H9 (cell line): Measurements from ENCODE around the gene FREM1. TPM values are rescaled to one million over a fixed set of nuclear protein-coding genes. Genes with fewer than 3 reads are reported as not detected.

Experiments used
- DNase-seq: peaks from one replicate; pipeline ENCODE4 v3.0.0-alpha.2; 2017
- H2AFZ ChIP-seq: one replicate; pipeline ENCODE4 v1.6.1; 2013; ENCODE audit warnings: mild to moderate bottlenecking, low read length, control low read depth, moderate library complexity
- H2AK5ac ChIP-seq: 2 replicates; pipeline ENCODE4 v1.6.1; 2013; ENCODE audit warnings: low read length, control low read depth, mixed read lengths; ENCODE audit not compliant: insufficient read length
- H2BK120ac ChIP-seq: one replicate; pipeline ENCODE4 v1.6.1; 2013; ENCODE audit warnings: low read depth, mild to moderate bottlenecking, low read length, control low read depth, inconsistent platforms; ENCODE audit not compliant: poor library complexity, severe bottlenecking
- H2BK12ac ChIP-seq: 2 replicates; pipeline ENCODE4 v1.6.1; 2013; ENCODE audit warnings: low read length, control low read depth, mixed read lengths, low read depth; ENCODE audit not compliant: insufficient read length
- H2BK15ac ChIP-seq: 2 replicates; pipeline ENCODE4 v1.6.1; 2013; ENCODE audit warnings: low read depth, low read length, control low read depth
- H2BK20ac ChIP-seq: one replicate; pipeline ENCODE4 v1.6.1; 2013; ENCODE audit warnings: low read depth, mild to moderate bottlenecking, low read length, control low read depth, inconsistent platforms; ENCODE audit not compliant: poor library complexity, severe bottlenecking
- H2BK5ac ChIP-seq: 2 replicates; pipeline ENCODE4 v1.6.1; 2013; ENCODE audit warnings: low read length, control low read depth, mixed read lengths; ENCODE audit not compliant: insufficient read length
- H3K14ac ChIP-seq: 2 replicates; pipeline ENCODE4 v1.6.1; 2013; ENCODE audit warnings: low read length, control low read depth; ENCODE audit not compliant: insufficient read depth
- H3K18ac ChIP-seq: 2 replicates; pipeline ENCODE4 v1.6.1; 2013; ENCODE audit warnings: low read depth, mild to moderate bottlenecking, mixed read lengths, low read length, control low read depth; ENCODE audit not compliant: insufficient read length
- H3K23ac ChIP-seq: 2 replicates; pipeline ENCODE4 v1.6.1; 2013; ENCODE audit warnings: low read length, control low read depth, mixed read lengths, low read depth; ENCODE audit not compliant: insufficient read length
- H3K23me2 ChIP-seq: 2 replicates; pipeline ENCODE4 v1.6.1; 2013; ENCODE audit warnings: low read depth, mild to moderate bottlenecking, mixed read lengths, low read length, control low read depth; ENCODE audit not compliant: insufficient read length, poor library complexity, severe bottlenecking
- H3K27ac ChIP-seq: 2 replicates; pipeline ENCODE4 v1.5.1; 2013; ENCODE audit warnings: low read length, control low read depth, mixed read lengths, low read depth; ENCODE audit not compliant: insufficient read length
- H3K27me3 ChIP-seq: 2 replicates; pipeline ENCODE4 v1.6.1; 2013; ENCODE audit warnings: low read length, control low read depth, inconsistent platforms; ENCODE audit not compliant: insufficient read depth
- H3K4ac ChIP-seq: 2 replicates; pipeline ENCODE4 v1.6.1; 2013; ENCODE audit warnings: low read depth, mild to moderate bottlenecking, control low read depth, inconsistent platforms, low read length, moderate library complexity
- H3K4me1 ChIP-seq: 2 replicates; pipeline ENCODE4 v1.6.1; 2013; ENCODE audit warnings: low read length, control low read depth, inconsistent platforms; ENCODE audit not compliant: insufficient read depth
- H3K4me2 ChIP-seq: 2 replicates; pipeline ENCODE4 v1.6.1; 2013; ENCODE audit warnings: low read length, control low read depth, mixed read lengths; ENCODE audit not compliant: insufficient read length, insufficient read depth
- H3K56ac ChIP-seq: 2 replicates; pipeline ENCODE4 v1.6.1; 2013; ENCODE audit warnings: low read depth, mild to moderate bottlenecking, mixed read lengths, low read length, control low read depth; ENCODE audit not compliant: insufficient read length
- H3K79me1 ChIP-seq: 2 replicates; pipeline ENCODE4 v1.6.1; 2013; ENCODE audit warnings: low read depth, mild to moderate bottlenecking, moderate library complexity, low read length, control low read depth, inconsistent platforms; ENCODE audit not compliant: insufficient read depth, poor library complexity, severe bottlenecking
- H3K79me2 ChIP-seq: 2 replicates; pipeline ENCODE4 v1.6.1; 2013; ENCODE audit warnings: low read length, control low read depth, inconsistent platforms; ENCODE audit not compliant: insufficient read depth
- H3K9ac ChIP-seq: 2 replicates; pipeline ENCODE4 v1.6.1; 2013; ENCODE audit warnings: low read length, control low read depth, mixed read lengths; ENCODE audit not compliant: insufficient read length; ENCODE audit errors: extremely low read depth
- H3K9me3 ChIP-seq: one replicate; pipeline ENCODE4 v1.6.1; 2013; ENCODE audit warnings: low read depth, low read length, inconsistent platforms; ENCODE audit not compliant: control insufficient read depth
- H3T11ph ChIP-seq: one replicate; pipeline ENCODE4 v1.6.1; 2013; ENCODE audit warnings: mild to moderate bottlenecking, low read length, control low read depth, inconsistent platforms
- H4K20me1 ChIP-seq: one replicate; pipeline ENCODE4 v1.6.1; 2013; ENCODE audit not compliant: control insufficient read depth, insufficient read length, insufficient read depth
- H4K5ac ChIP-seq: 2 replicates; pipeline ENCODE4 v1.6.1; 2013; ENCODE audit warnings: low read depth, mild to moderate bottlenecking, mixed read lengths, low read length, control low read depth; ENCODE audit not compliant: insufficient read length
- H4K8ac ChIP-seq: replicated peaks from 2 replicates; pipeline ENCODE4 v1.6.1; 2013; ENCODE audit warnings: low read length, control low read depth, mixed read lengths, low read depth; ENCODE audit not compliant: insufficient read length
- H4K91ac ChIP-seq: 2 replicates; pipeline ENCODE4 v1.6.1; 2013; ENCODE audit warnings: low read depth, mild to moderate bottlenecking, moderate library complexity, mixed read lengths, low read length, control low read depth; ENCODE audit not compliant: insufficient read length
- H3K27ac Mint-ChIP-seq, 3 experiments: 2 replicates in 2 of 3; 3 replicates in 1 of 3; pipeline ENCODE4 v1.8.0; 2020 to 2021; ENCODE audit warnings: mixed read lengths in 3 of 3, mild to moderate bottlenecking in 1 of 3, moderate library complexity in 1 of 3
- H3K27me3 Mint-ChIP-seq: 2 replicates; pipeline ENCODE4 v1.8.0; 2021; ENCODE audit warnings: low read depth, mild to moderate bottlenecking, moderate library complexity, mixed read lengths
- H3K36me3 Mint-ChIP-seq, 3 experiments: 2 replicates in 2 of 3; 3 replicates in 1 of 3; pipeline ENCODE4 v1.8.0; 2020 to 2021; ENCODE audit warnings: low read depth in 3 of 3, mixed read lengths in 3 of 3; ENCODE audit not compliant: insufficient read depth in 1 of 3
- H3K4me1 Mint-ChIP-seq, 2 experiments: 2 replicates each; pipeline ENCODE4 v1.8.0; 2020; ENCODE audit warnings: mixed read lengths in 2 of 2
- H3K4me3 Mint-ChIP-seq, 2 experiments: 2 replicates in 1 of 2; 3 replicates in 1 of 2; pipeline ENCODE4 v1.8.0; 2020 to 2021; ENCODE audit warnings: mild to moderate bottlenecking in 2 of 2, mixed read lengths in 2 of 2, moderate library complexity in 1 of 2
- H3K9me3 Mint-ChIP-seq, 2 experiments: 2 replicates in 1 of 2; 3 replicates in 1 of 2; pipeline ENCODE4 v1.8.0; 2020; ENCODE audit warnings: mild to moderate bottlenecking in 2 of 2, mixed read lengths in 2 of 2, moderate library complexity in 1 of 2
- CTCF ChIP-seq: fragments of 200-600 bp; sonication (generic); conservative IDR thresholded peaks from 3 replicates; pipeline ENCODE4 v1.8.0; 2021; ENCODE audit warnings: antibody characterized with exemption, mild to moderate bottlenecking
- WGBS: extraction: QIAGEN DNeasy Blood & Tissue Kit; methylation state at CpG from one replicate; pipeline ENCODE4 v1.1.7; 2013; ENCODE audit warnings: missing lambda C conversion rate, low lambda C conversion rate, mixed read lengths; ENCODE audit not compliant: insufficient read length; ENCODE audit errors: extremely low coverage; 5-methylcytosine and 5-hydroxymethylcytosine counted together
- total RNA-seq: library from RNA; stranded (reverse); gene quantifications from 2 replicates; pipeline ENCODE4 v1.2.1, GENCODE V29; 2021

The FREM1 gene
- total RNA-seq, 1 experiment from 2014 or later, result 0.44 TPM

- Histone ChIP-seq H2BK12ac (no peak overlapping the region), H3K23ac (no peak overlapping the region), H2BK20ac (no peak overlapping the region), H3K4me2 (no peak overlapping the region), H2BK15ac (no peak overlapping the region), H3T11ph (no peak overlapping the region), H3K23me2 (no peaks in the 10 kb centered on the region), H3K4ac (no peak overlapping the region), H3K14ac (no peak overlapping the region), H4K20me1 (no peaks in the 10 kb centered on the region), H3K79me2 (no peaks in the 10 kb centered on the region), H2BK5ac (no peak overlapping the region), H3K4me1 (no peaks in the 10 kb centered on the region), H2AK5ac (no peak overlapping the region), H3K27me3 (no peaks in the 10 kb centered on the region), H4K91ac (no peak overlapping the region), H3K56ac (no peak overlapping the region), H4K5ac (no peak overlapping the region), H3K9me3 (no peaks in the 10 kb centered on the region), H3K79me1 (no peaks in the 10 kb centered on the region), H2BK120ac (no peak overlapping the region), H2AFZ (no peak overlapping the region), H3K9ac (no peak overlapping the region), H3K27ac (no peak overlapping the region), H4K8ac (no peak overlapping the region), H3K18ac (no peak overlapping the region)
- H3K36me3 Mint-ChIP-seq, result no peaks in the 10 kb centered on the region
- H3K4me3 Mint-ChIP-seq, result no peak overlapping the region
- peaks cover 5 to 16% of the 10 kb centered on the region in 2 experiments; a peak in 3 of 4 replicates for H3K4me1 Mint-ChIP-seq
- no CpG with 5 or more reads among the region's 7 CpGs for WGBS
- no peak overlapping the region; a peak in 1 of 7 replicates for H3K27ac Mint-ChIP-seq
- H3K9me3 Mint-ChIP-seq, result no peaks in the 10 kb centered on the region
- no peak for TF ChIP-seq CTCF
- DNase-seq, result no peak
- no peaks in the 10 kb centered on the region for H3K27me3 Mint-ChIP-seq
These were observed 31.5 kb upstream of the FREM1 start for GRCh38 chr9:14941501-14942405.
